HG02840 (cell line): Measurements from ENCODE around the gene ARAP2.
A peak's percentile ranks its signal among the peaks of the same experiment; 100 is the strongest.

Experiments used
- ATAC-seq: cut with Tn5 transposase; IDR thresholded peaks from one replicate; pipeline ENCODE4 v1.9.1; 2021; ENCODE audit warnings: mild to moderate bottlenecking, moderate library complexity, moderate number of reproducible peaks; ENCODE audit not compliant: unreplicated experiment, low FRiP score

Gene ARAP2

DNA sequence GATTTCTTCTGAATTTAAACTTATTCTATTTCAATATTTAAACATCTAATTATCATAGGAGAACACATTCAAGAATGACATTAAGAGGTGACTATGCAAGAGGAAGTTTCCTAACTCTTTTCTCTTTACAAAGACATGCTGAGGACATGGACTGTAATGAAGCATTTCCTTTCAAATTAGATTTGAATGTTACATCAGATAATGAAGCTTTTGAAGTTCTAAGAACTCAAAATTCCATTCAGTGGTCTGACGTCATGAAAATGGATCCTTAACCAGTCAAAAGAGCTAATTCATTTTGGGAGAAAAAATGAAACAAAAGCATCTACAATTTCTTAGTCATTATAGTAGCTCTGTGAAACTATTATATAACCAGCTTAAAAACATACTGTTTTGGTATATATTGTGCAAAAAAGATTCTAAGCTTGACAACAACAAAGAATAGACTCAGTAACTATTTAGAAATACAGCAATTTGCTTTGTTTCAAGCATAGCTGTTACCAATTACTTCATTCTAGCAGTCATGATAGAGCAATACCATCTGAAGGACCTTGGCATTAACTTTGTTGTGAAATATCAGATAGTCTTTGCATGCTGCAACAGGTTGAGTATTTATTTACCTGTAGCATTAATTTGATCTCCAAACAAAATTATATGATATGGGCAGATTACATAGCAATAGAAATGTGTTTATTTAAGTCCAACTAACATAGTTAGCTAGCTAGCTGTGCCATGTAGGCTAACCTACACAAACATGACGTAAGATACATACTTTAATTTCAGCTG is 23.4 kb upstream of the ARAP2 start:
- no peak for ATAC-seq

GRCh38 chr4:36264207-36264826 is 20.0 kb upstream of the ARAP2 start:
- ATAC-seq: no peak

- ATAC-seq: no peak
Observed at GRCh38 chr4:36260731-36261130, 16.4 kb upstream of the ARAP2 start.

GRCh38 chr4:36256398-36256891 is 12.1 kb upstream of the ARAP2 start:
- ATAC-seq: peak; percentile 61

DNA sequence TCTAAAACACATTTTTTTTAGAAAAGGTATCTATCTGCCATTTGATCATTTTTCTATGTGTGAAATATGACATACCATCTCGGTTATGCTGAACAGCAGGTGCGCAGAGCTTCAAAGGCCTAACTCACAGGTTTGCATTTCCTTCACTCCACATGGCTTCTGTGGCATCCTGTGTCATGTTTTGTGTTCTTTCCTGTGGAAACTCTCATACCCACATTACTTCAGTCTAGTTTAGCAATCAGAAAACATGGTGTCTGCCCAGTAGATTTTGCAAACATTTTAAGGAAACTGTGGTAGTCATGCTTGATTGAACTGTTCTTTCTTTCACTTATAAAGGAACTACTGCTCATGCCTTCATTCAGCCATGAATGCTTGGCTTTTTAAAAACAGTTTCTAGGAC is 11.3 kb upstream of the ARAP2 start:
- peak; percentile 61 for ATAC-seq

DNA sequence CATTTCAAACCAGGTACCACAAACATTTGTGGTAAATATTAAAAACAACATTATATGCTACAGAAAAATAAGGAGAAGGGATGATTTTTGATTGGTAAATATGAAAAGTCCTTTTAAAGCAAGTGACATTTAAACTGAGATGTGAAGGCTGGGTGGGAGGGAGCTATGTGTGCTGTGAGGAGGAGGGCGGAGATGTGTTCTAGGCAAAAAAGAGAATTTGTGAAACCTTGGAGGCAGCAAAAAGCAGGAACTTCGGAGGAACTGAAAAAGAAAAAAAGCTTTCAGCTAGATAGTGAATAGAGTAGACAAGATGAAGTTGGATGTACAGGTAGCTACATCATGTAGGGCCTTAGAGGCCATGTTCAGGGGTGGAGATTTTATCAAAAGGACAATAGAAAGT is 10.1 kb upstream of the ARAP2 start:
- ATAC-seq: no peak

DNA sequence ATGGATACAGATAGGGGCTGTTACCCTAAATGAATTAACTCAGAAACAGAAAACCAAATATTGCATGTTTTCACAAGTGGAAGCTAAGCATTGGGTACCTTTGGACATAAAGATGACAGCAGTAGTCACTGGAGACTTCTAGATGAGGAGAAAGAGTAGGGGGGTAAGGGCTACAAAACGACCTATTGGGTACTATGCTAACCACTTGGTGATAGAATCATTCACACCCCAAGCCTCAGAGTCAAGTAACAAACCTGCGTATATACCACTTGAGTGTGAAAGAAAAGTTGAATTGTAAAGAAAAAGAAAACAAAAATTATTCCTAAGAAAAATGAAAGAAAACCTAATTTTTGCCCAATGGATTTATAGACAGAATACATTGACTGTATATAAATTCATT is 7.7 kb upstream of the ARAP2 start:
- no peak for ATAC-seq

- no peak for ATAC-seq
Observed at GRCh38 chr4:36249610-36250009, 5.3 kb upstream of the ARAP2 start.

GRCh38 chr4:36243355-36244256 is 708 bp downstream of the ARAP2 start:
- peak; percentile 34 for ATAC-seq

GRCh38 chr4:36242629-36243354 is 1.5 kb downstream of the ARAP2 start:
- ATAC-seq: no peak

DNA sequence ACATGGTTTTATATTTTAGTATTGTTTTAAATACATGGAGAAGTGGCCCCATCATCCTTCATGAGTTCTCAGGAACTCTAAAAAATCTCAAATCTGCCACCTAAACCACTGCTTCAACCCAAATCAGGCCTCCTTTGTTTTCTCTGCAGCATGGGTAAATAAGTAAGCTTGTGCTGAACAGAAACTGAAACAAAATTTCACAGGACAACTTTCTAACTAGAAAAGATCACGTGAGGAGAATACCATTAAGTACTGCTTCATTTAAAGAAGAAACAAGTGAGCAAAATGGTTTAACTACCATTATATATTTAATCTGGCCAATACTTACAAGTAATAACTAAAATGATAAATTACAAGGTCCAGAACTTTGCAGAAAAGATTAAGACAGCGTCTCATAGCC is 2.5 kb downstream of the ARAP2 start:
- peak; percentile 48 for ATAC-seq

DNA sequence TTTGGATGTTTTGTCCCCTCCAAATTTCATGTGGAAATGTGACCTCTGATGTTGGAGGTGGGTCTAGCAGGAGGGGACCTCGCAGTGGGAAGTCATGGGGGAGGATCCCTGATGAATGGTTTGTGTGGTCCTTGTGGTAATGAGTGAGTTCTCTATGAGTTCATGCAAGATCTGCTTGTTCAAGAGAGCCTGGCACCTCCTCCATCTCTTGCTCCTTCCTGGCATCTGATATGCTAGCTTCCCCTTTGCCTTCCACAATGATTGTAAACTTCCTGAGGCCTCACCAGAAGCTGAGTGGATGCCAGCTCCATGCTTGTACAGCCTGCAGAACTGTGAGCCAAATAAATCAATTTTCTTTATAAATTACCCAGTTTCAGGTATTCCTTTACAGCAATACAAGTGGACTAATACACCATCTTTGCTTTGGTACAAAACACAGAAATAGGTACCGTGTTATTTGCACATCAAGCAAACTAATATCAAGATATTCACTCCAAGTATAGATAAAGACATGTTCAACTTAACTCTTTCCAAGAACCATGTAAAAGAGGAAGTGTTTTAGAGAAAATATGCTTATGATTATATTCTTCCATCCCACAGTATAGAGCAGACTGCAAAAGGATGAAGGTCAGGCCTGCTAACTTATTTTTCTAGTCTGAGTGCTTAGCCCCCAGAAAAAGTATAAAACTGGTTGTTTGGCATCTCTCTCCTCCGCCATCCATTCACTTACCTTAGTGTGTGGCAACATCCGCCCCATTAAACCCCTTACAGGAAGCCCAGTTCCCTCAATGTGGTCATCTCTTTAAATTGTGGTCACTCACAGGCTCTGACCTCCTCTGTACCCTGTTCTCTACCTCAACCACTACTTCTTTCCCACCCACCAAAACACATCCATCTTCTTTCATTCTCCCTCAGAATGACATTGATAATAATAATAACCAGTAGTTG is 6.7 kb downstream of the ARAP2 start:
- no peak for ATAC-seq

DNA sequence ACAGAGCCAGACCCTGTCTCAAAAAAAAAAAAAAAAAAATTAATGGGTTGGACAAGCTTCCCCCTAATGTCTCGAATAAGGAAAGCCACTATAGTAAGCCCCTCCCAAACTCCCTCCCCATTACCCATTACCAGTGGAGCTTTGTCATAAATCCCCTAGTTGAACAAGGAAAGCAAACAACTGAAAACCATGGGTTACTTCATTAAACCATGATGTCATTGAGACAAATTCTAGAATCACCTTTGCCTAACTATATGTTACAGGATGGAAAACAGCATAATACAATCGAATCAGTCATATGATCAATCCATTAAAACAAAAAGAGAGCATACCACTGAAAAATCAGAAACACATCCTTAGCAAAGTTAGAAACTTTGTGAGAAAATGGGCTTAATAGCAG is 8.2 kb downstream of the ARAP2 start:
- no peak for ATAC-seq

DNA sequence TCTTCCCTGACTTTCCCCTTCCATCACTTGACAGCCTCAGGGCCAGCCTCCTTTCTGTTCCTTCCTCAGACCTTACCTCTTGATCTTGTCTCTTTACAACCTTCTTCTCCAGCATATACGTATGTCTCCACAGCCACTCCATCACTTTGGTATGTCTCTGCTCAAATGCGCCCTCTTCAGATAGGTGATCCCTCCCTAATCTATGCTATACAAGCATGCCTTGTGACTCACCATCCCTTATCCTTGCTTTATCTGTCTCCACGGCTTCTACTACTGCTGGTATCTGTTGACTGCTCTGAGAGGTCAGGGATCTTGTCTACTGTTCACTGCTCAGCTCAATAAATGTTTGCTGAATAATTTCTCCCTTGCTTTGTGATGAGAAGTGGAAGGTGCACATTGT is 9.0 kb downstream of the ARAP2 start:
- ATAC-seq: no peak

DNA sequence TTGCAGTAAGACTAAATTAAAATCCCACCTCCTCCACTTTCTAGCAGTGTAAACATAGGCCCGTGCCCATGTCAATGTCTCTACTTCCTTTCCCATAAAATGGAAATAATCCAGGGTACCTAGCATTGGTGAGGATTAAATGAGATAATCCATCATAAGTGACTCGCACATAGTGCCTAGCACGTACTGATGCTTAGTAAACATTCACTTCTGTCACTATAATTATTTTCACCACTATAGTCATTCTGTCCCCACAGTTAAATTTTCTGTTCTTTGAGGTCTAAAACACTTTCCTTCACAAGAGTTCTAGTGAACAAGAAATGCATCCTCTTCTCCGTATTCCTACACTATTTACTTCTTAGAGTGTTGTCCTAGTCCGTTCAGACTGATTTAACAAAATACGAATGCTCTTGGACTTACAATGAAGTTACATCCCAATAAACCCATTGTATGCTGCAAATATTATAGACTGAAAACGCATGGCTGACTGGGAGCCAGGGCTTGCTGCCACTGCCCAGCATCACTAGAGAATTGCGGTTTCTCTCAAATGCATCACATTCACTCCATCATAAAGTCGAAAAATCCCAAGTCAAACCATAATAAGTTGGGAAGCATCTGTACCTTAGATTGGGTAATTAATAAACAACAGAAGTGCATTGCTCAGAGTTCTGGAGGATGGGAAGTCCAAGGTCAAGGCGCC is 10.6 kb downstream of the ARAP2 start:
- no peak for ATAC-seq

DNA sequence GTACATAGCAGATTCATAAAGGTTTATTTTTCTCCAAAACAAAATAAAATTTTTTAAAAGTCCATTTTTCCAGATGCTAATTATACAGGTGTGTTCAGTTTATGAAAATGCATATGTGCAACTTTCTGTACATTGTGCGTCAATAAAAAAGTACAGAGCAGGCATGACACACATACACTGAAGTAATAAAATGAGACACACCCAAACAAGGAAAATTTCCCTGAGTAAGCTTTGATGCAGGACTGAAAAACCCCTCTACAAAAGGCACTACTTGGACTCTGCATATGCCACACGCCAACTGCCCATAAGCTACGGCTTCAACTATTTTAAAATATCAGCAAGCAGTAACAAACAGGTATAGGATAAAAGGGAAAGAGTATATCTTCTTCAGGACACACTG is 13.8 kb downstream of the ARAP2 start:
- ATAC-seq: no peak

DNA sequence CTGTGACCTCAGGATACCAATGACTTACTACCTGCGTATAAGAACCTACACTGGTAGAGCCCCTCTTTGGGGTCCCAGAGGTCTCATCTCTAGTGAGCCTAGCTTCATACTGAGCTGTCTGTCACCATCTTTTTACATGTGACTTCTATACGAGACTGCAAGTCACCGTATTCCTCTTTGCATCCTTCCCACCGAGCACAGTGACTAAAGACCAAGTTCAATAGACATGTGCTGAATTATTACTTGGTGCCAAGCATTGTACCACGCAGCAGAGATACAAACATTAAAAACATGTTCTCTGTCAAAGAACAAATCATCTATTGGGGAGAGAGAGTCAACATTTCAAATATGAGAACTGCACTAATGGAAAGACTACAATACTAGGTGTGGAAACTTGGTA is 16.4 kb downstream of the ARAP2 start:
- ATAC-seq: no peak

DNA sequence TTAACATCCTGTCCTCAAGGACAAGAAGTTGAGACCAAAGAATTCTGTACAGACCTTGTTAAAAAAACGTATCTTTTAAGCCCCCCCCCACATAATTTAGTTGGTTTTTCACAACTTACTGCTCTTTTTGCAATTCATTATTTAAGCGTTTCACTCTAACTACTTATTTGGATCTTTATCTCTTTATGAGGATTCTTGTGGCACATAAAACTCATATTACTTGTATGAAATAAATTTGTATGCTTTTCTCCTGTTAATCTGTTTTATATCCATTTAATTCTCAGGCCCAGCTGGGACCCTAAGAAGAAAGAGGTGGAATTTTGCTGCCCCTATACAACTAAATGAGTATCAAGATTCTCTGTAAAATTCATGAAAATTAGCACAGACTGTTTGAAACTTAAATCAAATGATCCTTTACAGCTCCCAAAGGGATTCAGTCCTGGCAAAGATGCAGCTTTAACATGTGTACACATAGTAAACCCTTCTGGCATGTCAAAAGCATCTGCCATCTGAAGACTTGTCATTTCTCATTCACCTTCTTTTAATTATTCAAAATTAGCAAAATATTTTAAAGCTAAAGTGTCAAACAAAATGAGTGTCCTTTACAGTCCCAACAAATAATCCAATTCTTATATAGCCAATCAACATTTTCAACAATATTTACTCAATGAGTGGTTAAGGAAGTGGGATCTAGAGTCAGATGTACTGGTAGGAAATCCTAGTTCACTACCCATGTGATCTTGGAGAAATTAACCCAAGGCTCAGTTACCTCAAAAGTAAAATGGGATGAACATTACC is 17.7 kb downstream of the ARAP2 start:
- ATAC-seq: no peak
